Effector CD4-positive, alpha-beta T cell (primary cell): ENCODE measurements around the gene RPS17.

ENCODE experiments used
- DNase-seq: peaks from one replicate; pipeline ENCODE4 v3.0.0-alpha.2; 2020
- total RNA-seq: gene quantifications from one replicate; lab custom pipeline; 2026; lab: John Stamatoyannopoulos, UW

Gene RPS17
- 38.8 reads per million, percentile 62 among the genes with 10 or more reads in this experiment for total RNA-seq

DNA sequence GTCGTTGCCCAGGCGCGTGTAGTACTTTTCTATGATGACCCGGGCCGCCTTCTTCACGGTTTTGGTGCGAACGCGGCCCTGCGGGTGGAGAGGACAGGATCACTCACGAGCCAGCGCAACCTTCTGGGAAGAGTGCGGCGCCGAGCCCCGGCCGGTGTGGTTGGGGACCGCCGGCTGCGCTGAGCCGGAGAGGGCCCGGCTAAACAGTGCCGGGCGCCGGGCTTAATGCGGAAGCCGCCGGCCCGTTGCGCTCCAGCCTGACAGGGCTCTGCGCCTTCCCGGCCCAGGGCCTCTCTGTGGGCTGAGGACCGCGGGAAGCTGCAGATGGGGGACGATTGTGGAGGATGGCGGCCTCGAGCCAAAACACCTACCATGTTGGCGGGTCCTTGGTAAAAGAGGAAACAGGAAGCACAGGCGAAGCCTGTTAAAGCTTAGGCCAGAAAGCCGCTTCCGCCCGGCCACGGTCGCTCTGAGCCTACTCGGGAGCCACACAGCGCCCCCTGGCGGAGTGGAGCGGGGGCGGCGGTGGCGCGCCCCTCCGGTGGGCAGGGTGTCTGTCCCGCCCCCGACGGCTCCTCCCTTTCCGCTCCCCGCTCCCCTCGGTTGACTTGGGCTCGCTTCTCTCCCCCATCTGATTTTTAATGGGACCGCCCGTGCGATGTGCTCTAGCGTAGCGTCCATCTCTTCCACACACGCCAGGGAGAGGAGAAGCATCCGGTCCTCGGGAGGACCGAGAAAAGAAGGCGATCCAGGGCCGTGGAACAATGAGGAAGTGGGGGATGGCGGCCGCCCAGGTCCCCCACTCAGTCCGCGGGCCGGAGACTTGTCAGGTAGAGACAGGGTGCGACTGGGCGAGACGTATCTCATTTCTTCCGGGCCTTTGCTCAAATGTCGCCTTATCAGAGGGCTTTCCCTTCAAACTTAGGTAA is at the start of gene RPS17:
Gene RPS17 (minus strand): TSS at position 403 of the 929 bp plus-strand sequence. CDS start 29 bp downstream, at position 374.
- DNase-seq: peak; percentile 97

DNA sequence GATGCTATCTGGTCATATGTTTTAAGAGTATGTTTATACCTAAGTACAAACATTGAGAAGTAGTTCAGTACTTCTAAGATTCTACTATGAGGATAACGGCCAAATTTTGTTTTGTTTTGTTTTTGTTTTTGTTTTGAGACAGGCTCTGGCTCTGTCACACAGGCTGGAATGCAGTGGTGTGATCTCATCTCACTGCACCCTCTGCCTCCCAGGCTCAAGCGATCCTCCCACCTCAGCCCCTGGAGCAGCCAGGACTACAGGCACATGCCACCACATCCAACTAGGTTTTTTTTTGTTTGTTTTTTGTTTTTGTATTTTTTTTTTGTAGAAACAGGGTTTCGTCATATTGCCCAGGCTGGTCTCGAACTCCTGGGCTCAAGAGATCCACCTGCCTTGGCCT is 47.5 kb upstream of the RPS17 start:
- no peak for DNase-seq

DNA sequence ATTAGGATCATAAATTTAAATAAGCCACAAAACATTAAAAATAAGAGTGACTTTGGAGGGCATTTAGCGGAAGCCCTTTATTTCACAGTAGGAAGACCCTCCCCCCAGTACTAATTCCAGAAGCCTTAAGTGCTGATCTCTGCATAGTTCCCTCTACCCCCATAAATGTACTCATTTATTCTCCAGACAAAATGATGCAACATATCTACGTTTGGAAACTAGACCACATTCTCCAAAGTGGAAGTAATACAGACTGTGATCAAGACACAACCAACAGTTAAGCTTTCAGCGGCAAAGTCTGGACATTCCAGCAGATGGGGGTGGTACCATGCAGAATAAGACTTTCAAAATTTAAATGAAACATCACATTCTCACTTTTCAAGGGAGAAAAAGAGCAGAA is 44.8 kb upstream of the RPS17 start:
- no peak for DNase-seq

DNA sequence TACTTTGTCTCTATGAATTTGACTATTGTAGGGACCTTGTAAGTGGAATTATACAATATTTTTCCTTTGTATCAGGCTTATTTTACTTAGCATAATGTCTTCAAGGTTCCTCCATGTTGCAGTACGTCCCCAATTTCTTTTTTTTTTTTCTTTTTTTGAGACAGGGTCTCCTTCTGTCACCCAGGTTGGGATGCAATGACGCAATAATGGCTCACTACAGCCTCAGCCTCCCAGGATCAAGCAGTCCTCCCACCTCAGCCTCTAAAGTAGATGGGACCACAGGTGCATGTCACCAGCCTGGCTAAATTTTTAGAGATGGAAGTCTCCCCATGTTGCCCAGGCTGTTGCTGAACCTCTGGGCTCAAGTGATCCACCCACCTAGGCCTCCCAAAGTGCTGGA is 40.5 kb upstream of the RPS17 start:
- no peak for DNase-seq

DNA sequence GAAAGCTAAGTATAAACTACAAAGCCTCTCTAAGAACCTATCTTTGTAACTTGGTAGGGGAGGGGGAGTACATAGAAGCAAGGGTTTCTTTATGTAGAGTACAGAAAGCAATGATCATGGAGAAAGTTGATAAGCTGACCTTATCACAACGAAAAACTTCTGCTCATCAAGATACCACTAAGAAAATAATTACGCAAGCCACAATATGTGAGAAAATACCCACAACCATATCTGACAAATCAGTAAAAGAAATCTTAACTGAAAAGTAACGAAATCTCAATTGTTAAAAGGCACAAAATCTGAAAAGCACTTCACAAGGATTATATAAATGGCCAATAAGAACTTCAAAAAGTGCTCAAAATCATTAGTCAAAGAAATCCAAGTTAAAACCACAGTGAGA is 35.1 kb upstream of the RPS17 start:
- DNase-seq: no peak

DNA sequence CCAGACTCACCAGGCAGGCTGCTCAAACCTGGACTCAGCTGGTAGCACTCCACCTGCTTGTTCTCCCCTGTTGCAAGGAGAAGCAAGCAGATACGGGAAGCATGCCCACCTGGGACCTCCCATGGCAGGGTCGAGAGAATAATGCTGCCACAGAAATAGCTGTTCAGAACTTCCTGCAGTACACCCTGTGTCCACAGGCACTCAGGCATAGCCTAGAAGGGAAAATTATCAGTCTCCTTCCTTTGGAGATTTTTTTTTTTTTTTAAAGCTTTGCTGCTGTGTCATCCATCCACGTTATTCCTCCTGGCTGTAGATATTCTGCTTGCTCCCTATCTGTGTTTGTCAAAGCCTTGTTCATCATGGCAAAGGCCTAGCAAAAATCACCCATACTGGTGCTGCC is 32.7 kb upstream of the RPS17 start:
- DNase-seq: no peak

DNA sequence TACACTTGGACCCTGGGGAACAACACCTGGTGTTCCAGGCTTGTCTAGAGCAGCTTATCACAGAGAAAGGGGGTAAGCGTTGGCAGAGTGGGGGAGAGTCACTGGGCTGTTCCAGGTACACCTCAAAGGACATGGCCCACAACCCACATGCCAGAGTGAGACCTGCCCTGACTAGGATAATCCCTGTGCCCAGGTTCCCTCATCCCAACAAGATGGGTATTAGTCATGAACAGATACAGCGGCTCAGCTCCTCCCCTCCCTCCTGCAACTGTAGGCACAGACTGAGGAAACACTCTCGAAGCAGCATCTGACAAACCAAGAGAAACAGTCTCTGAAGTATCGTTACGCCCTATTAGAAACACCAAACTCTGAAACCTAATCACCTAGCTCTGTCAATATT is 32.1 kb upstream of the RPS17 start:
- DNase-seq: no peak

DNA sequence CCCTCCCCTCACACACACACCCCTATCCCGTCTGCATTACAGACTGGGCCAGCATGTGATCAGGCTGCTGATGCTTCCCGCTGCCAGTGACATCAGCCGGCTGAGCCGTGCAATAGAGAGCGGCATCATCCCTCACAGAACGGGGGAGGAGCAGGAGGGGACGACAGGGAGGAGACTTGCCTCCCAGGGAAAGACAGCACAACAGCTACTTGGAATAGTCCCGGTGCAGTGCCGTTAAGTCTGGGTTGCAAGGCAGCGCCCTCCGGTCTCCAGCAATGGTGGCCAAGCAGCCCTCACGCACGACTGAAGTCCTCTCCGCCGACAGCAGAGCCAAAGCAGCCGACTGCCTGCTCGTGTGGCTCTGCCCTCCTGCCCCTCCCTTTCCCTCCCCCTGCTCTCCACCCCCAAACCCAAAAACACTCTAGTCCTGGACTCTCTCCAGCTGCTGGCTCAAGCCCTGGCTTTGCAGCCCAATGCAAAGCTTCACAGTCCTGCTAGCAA is 31.5 kb upstream of the RPS17 start:
- no peak for DNase-seq

DNA sequence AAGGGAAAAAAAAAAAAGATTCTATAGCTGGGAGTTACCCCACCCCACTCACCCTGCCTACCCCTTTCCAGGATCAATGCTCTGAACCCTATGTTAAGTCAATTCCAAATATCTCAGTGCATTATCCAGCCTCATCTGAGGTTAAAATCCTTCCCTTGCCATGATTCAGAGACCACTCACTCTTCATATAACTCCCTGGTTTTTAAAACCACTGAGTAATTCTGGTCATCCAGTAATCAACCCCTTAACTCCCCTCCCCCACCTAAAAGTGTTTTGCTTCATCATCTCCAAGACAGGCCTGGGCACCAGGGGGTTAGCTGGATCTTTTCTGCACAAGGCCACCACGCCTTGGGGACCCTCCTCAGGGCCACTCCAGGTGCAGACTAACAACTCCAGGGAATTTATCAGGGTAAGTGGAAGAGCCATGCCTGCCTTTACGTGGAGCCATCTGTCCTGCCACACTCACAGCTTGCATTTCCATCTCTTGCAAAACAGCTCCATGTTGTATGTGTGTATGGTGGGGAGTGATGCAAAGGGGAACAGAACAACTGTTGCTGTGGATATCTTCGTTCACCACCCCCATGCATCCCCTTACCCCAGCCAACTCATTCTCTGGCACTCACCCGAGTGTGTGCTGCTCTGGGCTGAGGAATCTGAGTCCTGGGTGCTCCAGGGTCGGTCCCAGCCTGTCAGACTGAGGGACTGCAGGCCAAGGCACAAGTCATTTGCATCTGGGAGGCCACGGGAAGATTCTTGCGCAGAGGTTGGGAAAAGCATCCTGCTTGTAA is 30.7 kb upstream of the RPS17 start:
- no peak for DNase-seq

DNA sequence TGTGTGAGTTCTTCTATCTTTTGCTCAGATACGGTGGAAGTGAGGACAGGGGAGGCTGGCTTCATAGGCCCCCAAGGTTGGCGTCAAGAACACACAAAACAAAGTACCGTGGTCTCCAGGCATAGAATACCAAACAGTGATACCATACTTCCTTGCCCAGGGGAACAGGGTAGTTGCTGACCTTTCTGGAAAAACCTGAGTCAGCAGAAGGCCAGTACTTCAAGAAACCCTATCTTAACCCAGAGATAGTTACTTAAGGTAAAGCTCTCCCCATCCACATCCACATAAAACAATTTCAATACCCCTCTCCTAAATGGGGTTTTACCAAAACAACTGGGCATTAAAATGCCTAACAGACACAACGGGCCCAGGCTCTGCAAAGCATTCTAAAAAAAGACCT is 29.6 kb upstream of the RPS17 start:
- no peak for DNase-seq

DNA sequence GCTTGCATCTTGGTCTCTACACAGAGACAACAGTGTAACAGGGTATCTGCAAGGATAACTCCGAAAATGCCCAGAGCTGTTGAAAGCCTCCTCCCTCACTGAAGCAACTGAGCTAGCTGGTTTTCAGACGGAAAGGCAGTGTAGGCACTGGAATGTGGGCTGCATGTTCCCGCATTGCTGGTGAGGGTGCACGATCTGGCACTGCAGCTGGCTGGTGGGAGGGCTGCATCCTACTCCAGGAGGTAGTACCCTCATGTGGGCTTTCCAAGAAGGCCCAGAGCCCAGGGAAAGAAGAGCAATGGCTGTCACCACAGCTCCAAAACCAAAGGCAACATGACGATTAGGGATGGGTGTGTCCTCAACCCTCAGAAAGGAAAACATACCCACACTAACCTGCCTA is 28.7 kb upstream of the RPS17 start:
- no peak for DNase-seq

DNA sequence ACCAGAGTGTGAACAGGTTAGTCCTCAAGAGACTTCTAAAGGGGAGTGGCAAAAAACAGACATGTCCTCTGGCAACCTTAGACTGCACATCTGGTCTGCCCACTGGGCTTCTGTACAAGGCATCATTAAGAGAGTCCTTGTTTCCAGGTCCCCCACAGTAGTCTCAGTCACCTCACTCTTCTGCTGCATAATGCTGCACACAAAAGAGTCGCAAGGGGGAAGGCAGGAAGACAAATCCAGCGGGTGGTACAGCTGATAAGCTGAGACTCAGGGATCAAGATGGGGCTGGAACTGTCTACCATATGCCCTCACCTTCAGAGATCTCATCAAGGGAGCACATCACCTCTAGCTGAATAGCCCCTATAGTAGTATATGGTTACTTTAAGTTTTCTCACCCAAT is 27.4 kb upstream of the RPS17 start:
- DNase-seq: no peak

DNA sequence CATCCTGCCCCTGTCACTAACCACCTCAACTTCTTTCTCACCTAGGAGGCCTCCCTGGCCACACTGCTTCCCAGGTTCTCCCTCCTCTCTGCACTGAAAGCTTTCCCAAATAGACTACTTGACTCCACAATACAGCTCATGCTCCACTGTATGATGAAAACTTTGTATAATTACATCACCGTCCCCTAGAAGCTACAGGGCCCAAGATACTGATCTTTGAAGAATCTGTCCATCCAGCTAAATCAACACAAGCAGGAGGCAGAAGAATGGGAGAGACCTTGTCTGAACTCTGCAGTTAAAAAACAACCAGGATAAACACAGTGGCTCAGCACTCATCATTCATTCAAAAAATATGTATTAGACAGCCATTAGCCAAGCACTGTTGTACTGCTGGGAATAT is 26.4 kb upstream of the RPS17 start:
- no peak for DNase-seq

DNA sequence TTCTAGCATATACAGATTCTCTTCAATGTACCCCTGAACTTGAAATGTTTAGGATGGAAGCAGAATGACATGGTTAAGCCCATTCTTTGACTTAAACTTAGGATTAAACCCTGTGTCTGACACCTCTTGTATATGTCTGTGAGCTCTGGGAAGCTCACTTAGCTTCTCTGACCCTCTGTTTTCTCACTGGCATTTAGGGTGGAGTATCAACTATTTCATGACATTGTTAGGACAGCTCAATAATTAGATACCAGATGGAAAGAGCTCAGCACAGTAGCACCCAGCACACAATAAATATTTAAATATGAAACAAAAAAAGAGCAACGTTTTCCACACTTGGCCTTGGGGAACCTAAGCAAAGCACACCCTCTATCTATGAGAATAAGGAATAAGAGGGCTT is 18.2 kb upstream of the RPS17 start:
- DNase-seq: no peak

DNA sequence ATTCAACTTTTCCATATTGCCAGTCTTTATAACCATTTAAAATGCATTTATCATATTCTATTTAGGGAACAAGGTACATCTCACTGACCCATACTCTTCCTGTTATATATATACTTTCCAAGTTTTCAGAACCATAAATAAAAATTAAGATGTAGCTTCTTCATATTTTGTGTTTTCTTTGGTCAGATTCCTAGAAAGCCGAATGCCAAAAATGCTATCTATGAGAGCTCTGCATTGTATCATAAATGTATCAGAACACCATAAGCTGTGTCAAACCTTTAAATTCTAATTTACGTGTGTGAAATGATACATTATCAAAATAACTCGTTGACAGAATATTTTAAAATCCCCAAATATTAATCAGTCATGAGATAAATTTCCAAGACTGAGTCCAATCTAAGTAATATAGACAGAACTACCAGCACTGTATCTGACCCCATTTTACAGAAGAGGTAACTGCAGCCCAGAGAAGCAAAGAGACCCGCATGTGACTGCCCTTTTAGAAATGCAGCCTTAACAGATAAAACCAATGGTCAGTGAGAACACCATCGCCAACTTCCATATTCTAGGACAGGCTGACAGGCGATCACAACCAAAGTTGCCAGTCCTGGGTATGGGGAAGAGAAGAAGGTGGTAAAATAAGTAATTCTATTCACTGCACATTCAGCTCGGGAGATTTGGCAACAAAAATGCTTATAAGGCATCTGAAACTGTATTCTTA is 16.2 kb upstream of the RPS17 start:
- no peak for DNase-seq

DNA sequence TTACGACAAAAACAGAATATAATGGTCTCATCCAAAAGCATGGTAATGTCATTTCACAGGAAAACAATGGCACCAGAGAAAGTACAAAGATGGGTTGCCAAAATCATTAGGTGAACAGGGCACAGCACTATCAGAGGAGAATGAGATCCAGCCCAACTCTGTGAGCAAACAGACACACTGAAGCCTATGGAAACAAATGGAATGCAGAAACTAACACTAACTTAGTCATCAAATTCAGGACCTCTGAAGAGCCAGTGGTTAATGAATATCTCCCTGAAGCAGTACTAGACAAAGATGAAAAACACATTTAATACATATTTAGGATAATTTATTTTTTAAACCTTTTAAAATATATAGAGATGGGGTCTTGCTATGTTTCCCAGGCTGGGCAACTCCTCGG is 14.6 kb upstream of the RPS17 start:
- DNase-seq: no peak

DNA sequence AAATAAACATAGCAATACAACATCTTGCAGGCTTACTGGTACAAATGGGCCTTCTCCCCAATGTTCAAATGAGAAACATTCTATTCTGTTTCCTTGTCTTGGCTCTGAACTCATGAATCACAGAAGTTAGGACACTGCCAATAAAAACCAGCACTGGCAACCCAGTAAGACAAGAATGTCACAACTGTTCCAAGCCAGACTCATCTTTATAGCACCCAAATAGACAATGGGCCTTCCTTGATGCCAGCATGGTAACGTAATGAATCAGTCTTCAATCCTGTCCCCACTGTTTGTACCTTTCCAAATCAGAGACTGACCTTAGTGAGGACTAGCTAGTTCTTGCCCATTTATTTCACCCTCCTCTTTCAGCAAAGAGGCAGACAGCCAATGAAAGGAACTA is 14.1 kb upstream of the RPS17 start:
- no peak for DNase-seq

DNA sequence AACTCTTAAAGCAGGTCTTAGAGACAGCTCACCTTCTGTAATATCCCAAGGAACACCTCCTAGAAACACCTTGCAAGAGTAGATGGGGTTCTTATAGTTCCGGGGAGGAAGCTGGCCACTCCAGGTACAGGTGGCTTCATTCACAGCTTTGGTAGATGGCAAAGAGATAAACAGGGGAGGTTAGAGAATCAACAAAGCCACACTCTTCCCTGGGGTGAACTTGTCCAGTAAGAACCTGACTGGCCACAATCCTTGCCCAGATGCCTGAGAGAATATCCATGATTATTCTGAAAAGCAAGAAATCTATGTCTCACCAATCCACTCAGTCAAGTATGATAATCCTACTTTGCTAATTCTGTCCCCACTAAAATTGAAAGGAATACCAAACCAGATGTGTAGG is 13.6 kb upstream of the RPS17 start:
- DNase-seq: no peak

DNA sequence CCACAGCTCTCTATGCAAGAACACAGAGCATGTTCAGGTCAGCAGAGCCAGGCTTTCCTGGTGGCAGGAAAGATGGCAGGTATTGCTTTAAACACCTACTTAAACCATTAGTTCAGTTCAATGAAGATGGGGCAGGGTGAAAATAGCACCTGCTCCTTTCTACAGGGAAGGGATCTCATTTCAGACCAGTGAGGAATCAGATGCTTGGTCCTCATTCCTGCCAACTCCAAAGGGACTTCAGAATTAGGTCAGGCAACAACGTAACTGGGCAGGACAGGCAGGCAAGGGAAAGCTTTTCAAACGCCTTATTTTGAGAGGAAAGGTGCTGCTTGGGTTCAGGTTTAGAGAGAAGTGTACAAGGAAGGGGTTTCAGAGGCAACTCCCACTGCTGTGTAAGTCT is 12.6 kb upstream of the RPS17 start:
- no peak for DNase-seq

DNA sequence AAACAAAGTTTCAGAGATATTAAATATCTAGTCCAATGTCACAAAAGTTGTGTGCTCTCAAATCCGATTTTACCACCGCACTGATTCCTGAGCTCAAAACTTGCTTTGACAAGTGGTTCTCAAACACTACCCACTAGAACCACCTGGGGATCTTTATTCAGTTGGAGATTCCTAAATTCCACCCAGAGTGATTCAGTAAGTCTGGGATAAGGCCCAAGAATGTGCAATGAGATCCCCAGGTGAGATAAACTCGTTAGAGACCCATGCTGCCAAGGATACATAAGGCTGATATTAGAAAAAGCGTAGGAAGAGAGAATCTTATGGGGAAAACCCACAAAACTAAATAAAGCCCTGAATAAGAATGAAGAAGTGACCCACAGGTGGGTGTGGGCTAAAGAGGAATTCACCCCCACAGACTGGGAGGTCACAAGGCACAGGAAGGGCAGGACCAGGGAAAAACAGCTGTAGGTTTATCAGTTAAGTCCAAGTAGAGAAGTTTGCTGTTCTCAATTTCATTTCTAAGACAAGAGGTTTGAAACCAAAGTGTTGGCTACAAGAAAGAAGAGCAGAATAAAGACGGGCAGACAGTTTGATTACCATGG is 11.5 kb upstream of the RPS17 start:
- DNase-seq: no peak

DNA sequence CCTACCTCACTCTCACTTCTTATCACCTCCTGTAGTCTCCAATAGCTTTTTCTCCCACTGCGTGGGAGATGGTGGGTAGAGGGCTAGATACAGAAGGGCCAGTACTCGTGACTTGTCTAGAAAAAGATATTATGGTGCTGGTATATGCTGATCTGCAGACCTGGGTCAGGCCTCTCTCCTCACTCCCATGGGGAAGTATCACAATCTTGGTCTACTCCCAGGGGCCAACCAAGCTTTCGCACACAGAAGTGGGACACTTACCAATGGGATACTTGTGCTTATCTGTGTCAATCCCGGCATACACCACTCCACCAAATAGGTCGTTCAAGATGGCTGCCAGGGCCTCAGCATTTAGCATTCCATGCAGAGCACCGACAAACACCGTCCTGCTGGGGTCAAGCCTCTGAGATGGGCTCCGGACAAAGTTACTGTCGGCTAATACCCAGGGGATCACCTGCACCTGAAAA is 9.0 kb upstream of the RPS17 start:
- DNase-seq: no peak

DNA sequence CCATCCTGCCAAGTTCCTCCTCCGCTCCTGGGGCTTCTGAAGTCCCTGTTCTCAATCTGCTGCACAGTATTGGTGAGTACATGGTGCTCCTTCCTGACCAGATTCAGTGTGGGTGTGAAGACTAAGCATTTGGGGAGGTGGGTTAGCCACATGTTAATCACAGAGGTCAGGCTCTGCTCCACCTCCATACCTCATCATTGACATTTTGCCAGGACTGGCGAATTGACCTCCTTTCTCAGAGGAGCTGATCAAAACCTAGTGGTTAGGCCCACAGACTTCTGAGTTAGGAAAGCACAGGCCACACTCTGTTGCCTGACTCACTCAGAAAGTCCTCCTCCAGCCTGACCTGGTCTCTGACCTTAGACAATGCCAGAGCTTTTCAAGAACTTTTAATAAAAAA is 8.4 kb upstream of the RPS17 start:
- no peak for DNase-seq

DNA sequence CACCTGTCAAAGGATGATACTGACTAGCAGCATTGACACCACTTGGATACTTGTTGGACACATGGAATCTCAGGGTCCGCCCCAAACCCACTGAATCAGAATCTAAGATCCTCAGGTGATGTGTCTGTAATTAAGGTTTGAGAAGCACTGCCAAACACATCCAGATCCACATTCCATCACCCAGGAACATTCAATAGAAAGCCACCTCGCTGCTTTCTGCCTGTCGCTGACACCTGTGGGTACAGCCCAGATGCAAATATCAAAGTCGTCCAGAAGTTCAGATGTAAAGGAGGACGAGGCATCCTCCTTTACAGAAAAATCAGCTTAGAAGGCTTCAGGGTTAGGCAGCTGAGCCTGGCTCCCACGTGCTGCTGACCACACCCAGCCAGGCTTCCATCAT is 5.2 kb upstream of the RPS17 start:
- no peak for DNase-seq
